BLaER1 (cell line): ENCODE measurements around the gene MID1.

ENCODE experiments used
- H3K27ac ChIP-seq: shearing (Covaris generic); formaldehyde crosslinking; 2 replicates; pipeline ENCODE4 v1.8.1; 2022
- H3K27me3 ChIP-seq: shearing (Covaris generic); formaldehyde crosslinking; 2 replicates; pipeline ENCODE4 v1.8.1; 2022
- H3K36me3 ChIP-seq: shearing (Covaris generic); formaldehyde crosslinking; 2 replicates; pipeline ENCODE4 v1.8.1; 2022
- H3K4me1 ChIP-seq: shearing (Covaris generic); formaldehyde crosslinking; 2 replicates; pipeline ENCODE4 v1.8.1; 2022
- H3K4me2 ChIP-seq: shearing (Covaris generic); formaldehyde crosslinking; 2 replicates; pipeline ENCODE4 v1.8.1; 2022
- H3K4me3 ChIP-seq: shearing (Covaris generic); formaldehyde crosslinking; 2 replicates; pipeline ENCODE4 v1.8.1; 2022
- H3K9ac ChIP-seq: shearing (Covaris generic); formaldehyde crosslinking; 2 replicates; pipeline ENCODE4 v1.8.1; 2022
- H3K9me3 ChIP-seq: shearing (Covaris generic); formaldehyde crosslinking; 2 replicates; pipeline ENCODE4 v1.8.1; 2022
- H4K20me1 ChIP-seq: shearing (Covaris generic); formaldehyde crosslinking; 2 replicates; pipeline ENCODE4 v1.8.1; 2022
- Cebpa-rat ChIP-seq: shearing (Covaris generic); IDR thresholded peaks from 2 replicates; pipeline ENCODE4 v1.8.1; 2022

Gene MID1

DNA sequence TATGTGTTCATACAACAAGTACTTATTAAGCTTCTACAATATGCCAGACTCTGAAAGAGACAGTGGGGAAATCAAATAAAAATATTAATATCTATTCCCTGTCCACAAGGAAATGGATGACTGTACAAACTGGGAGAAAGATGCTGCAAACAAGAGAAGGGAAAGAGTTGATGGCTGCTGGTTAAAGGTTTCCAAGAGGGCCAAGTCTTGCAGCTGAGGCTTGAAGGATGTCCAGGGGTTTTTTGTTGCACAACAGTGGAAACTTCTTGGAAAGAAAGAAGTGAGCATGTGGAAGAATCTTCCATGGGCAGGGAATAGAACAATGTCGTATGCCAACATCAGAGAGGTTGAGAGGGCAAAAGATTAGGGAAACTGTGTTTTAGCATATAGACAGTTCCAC is 95.8 kb downstream of the MID1 start:
- H3K36me3 ChIP-seq = no peaks in the 10 kb centered on the region
- H3K4me3 ChIP-seq = no peak overlapping the region
- no peak overlapping the region for H3K4me2 ChIP-seq
- no peaks in the 10 kb centered on the region for H3K4me1 ChIP-seq
- no peaks in the 10 kb centered on the region; the same call in 1 of the 2 replicates for H4K20me1 ChIP-seq
- no peak overlapping the region for H3K27ac ChIP-seq
- H3K9ac ChIP-seq = no peak overlapping the region
- TF ChIP-seq Cebpa-rat = no peak
- peaks cover 88% of the 10 kb centered on the region for H3K27me3 ChIP-seq
- no peaks in the 10 kb centered on the region for H3K9me3 ChIP-seq

DNA sequence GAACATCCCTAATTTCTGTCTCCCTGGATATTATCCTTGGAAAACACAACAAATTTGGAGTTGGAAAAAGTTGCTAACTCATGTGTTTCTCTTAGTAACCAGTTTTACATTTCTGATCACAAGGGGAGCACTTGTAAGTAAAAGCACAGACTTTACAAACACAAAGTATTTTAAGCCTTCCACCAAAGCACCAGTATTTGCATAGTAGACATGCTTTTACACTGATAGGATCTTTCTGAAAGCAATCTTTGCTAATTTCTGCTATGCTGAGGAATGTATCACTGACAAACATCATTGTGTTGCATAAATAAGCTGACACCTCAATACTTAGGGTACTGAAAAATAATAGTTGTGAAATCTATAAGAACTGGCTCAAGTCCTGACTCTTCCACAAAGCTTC is 100.6 kb downstream of the MID1 start:
- Histone ChIP-seq H3K27me3 (peaks cover 79% of the 10 kb centered on the region), H4K20me1 (no peaks in the 10 kb centered on the region; the same call in 1 of the 2 replicates), H3K27ac (no peak overlapping the region), H3K4me2 (no peak overlapping the region), H3K4me3 (no peak overlapping the region), H3K9me3 (no peaks in the 10 kb centered on the region), H3K9ac (no peak overlapping the region), H3K36me3 (no peaks in the 10 kb centered on the region), H3K4me1 (no peaks in the 10 kb centered on the region)
- TF ChIP-seq Cebpa-rat = no peak

- TF ChIP-seq Cebpa-rat = no peak
- peaks cover 79% of the 10 kb centered on the region for H3K27me3 ChIP-seq
- no peaks in the 10 kb centered on the region for H3K4me1 ChIP-seq
- H3K4me3 ChIP-seq = no peak overlapping the region
- H3K9me3 ChIP-seq = no peaks in the 10 kb centered on the region
- H3K4me2 ChIP-seq = no peak overlapping the region
- H3K36me3 ChIP-seq = no peaks in the 10 kb centered on the region
- H3K27ac ChIP-seq = no peak overlapping the region
- H4K20me1 ChIP-seq = no peaks in the 10 kb centered on the region; the same call in 1 of the 2 replicates
- H3K9ac ChIP-seq = no peak overlapping the region
These were observed 101.1 kb downstream of the MID1 start for GRCh38 chrX:10519278-10519677.

- Histone ChIP-seq H3K27me3 (peaks cover 82% of the 10 kb centered on the region), H4K20me1 (no peaks in the 10 kb centered on the region; the same call in 1 of the 2 replicates), H3K27ac (no peak overlapping the region), H3K4me1 (no peaks in the 10 kb centered on the region), H3K4me2 (no peak overlapping the region), H3K9ac (no peak overlapping the region), H3K36me3 (no peaks in the 10 kb centered on the region), H3K4me3 (no peak overlapping the region), H3K9me3 (no peaks in the 10 kb centered on the region)
- no peak for TF ChIP-seq Cebpa-rat
These were observed 102.3 kb downstream of the MID1 start for GRCh38 chrX:10518073-10518472.

- Histone ChIP-seq H3K27ac (no peak overlapping the region), H4K20me1 (no peaks in the 10 kb centered on the region; the same call in 1 of the 2 replicates), H3K9me3 (no peaks in the 10 kb centered on the region), H3K36me3 (no peaks in the 10 kb centered on the region), H3K4me2 (no peak overlapping the region), H3K27me3 (peaks cover 81% of the 10 kb centered on the region), H3K4me3 (no peak overlapping the region), H3K4me1 (no peaks in the 10 kb centered on the region), H3K9ac (no peak overlapping the region)
- no peak for TF ChIP-seq Cebpa-rat
These were observed 103.5 kb downstream of the MID1 start for GRCh38 chrX:10516781-10517322.

GRCh38 chrX:10514891-10515290 is 105.5 kb downstream of the MID1 start:
- Histone ChIP-seq H3K27ac (no peak overlapping the region), H4K20me1 (no peaks in the 10 kb centered on the region; the same call in 1 of the 2 replicates), H3K36me3 (no peaks in the 10 kb centered on the region), H3K27me3 (peaks cover 69% of the 10 kb centered on the region), H3K4me2 (no peak overlapping the region), H3K4me3 (no peak overlapping the region), H3K4me1 (no peaks in the 10 kb centered on the region), H3K9me3 (no peaks in the 10 kb centered on the region), H3K9ac (no peak overlapping the region)
- TF ChIP-seq Cebpa-rat = no peak

DNA sequence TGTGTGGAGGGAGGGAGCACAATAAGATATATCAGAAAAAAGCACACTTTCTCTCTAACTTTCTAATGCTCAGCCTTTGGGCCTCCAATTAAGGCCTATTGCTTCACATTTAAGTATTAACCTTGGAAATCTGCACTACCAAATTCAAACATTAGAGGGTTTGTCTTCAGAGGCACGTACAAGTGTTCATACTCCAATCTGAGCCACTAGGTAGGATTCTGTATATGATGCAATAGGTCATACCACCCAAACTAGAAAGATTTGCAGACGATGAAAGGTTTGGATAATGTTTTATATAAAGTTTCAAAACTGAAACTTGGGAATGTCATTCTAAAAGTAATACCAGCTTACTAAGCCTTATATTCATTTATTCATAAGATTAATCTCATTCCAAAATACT is 106.4 kb downstream of the MID1 start:
- no peak for TF ChIP-seq Cebpa-rat
- Histone ChIP-seq H3K36me3 (no peaks in the 10 kb centered on the region), H3K4me3 (no peak overlapping the region), H3K27ac (no peak overlapping the region), H4K20me1 (no peaks in the 10 kb centered on the region), H3K9ac (no peak overlapping the region), H3K4me2 (no peak overlapping the region), H3K4me1 (peaks cover 6% of the 10 kb centered on the region), H3K9me3 (no peaks in the 10 kb centered on the region), H3K27me3 (peaks cover 69% of the 10 kb centered on the region)

- Histone ChIP-seq H4K20me1 (no peaks in the 10 kb centered on the region), H3K4me2 (no peak overlapping the region), H3K27me3 (peaks cover 74% of the 10 kb centered on the region), H3K4me1 (peaks cover 6% of the 10 kb centered on the region), H3K9me3 (no peaks in the 10 kb centered on the region), H3K36me3 (no peaks in the 10 kb centered on the region), H3K27ac (no peak overlapping the region), H3K9ac (no peak overlapping the region), H3K4me3 (no peak overlapping the region)
- no peak for TF ChIP-seq Cebpa-rat
These were observed 107.6 kb downstream of the MID1 start for GRCh38 chrX:10512741-10513140.

- Histone ChIP-seq H3K36me3 (no peaks in the 10 kb centered on the region), H3K27me3 (peaks cover 74% of the 10 kb centered on the region), H3K9ac (no peak overlapping the region), H4K20me1 (no peaks in the 10 kb centered on the region), H3K9me3 (no peaks in the 10 kb centered on the region), H3K4me2 (no peak overlapping the region), H3K4me3 (no peak overlapping the region), H3K4me1 (peaks cover 6% of the 10 kb centered on the region), H3K27ac (no peak overlapping the region)
- no peak for TF ChIP-seq Cebpa-rat
These were observed 108.1 kb downstream of the MID1 start for GRCh38 chrX:10512258-10512657.

DNA sequence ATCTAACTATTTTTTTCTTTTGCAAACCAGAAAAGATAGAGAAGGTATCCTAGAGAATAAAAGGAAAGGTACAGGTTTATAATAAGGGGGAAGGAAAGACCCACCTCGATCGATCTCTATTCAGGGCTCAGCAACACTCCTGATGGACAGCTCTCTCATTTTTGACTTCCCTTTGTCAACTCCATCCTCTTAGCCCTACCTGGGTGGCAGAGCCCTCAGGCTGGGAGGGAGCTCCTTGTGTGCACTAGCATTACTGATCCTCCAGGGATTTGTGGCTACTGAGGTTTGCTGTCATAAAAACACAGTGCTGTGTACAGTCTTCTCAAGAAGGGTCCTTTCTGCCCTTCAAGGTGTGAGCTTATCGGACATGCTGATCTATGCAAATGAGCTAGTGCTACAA is 111.0 kb downstream of the MID1 start:
- Histone ChIP-seq H3K9ac (no peak overlapping the region), H3K4me1 (peaks cover 6% of the 10 kb centered on the region), H3K27ac (no peak overlapping the region)

GRCh38 chrX:10508891-10509290 is 111.5 kb downstream of the MID1 start:
- Histone ChIP-seq H3K36me3 (no peaks in the 10 kb centered on the region), H3K4me2 (no peak overlapping the region), H3K27me3 (peaks cover 81% of the 10 kb centered on the region), H3K27ac (no peak overlapping the region), H3K4me1 (peaks cover 6% of the 10 kb centered on the region), H3K9me3 (no peaks in the 10 kb centered on the region), H3K4me3 (no peak overlapping the region), H3K9ac (no peak overlapping the region), H4K20me1 (no peaks in the 10 kb centered on the region)
- TF ChIP-seq Cebpa-rat = no peak

More for the DNA sequence above, 111.0 kb downstream of the MID1 start:
- Histone ChIP-seq H3K4me3 (no peak overlapping the region), H3K27me3 (peaks cover 81% of the 10 kb centered on the region), H3K4me2 (no peak overlapping the region), H3K9me3 (no peaks in the 10 kb centered on the region), H3K36me3 (no peaks in the 10 kb centered on the region), H4K20me1 (no peaks in the 10 kb centered on the region)
- TF ChIP-seq Cebpa-rat = no peak
